ENCODE data around the gene FER.
"Not testable (repeated sequence)": the region's sequence is repeated elsewhere in the genome, so short reads cannot be mapped to it uniquely, and the experiment has no call there.

FER gene

DNA sequence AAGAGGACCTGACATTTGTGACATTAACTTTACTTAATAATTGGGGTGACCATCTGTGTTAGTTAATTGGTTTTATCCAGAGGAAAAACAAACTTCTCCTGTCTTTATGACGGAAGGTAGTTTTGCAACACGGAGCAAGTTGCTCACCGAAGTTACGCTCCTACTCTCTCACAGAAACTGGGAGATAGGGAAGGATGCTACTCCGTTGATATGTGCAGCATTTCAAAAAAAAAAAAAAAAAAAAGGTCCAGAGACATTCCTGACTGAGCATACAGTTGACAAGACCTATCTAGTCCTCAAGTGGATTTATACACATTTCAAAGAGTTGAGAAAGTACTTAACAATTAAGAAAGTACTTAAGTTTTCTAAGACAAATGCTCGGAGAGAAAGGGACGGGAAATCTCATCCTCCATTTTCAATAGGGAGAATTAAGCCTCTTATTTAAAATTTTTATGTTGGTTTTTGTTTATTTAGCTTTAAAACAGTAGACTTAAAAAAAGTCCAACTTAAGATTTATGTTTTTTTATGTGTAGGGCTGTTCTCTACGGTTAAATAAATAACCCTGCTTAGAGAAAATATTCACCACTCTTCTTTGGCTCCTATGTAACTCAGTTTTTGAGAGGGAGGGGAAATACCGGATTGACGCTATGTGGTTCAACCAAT, 455 bp upstream of the FER start:
- no peak for DNase-seq (ENCODE audit: low read depth in 2 of 2)

DNA sequence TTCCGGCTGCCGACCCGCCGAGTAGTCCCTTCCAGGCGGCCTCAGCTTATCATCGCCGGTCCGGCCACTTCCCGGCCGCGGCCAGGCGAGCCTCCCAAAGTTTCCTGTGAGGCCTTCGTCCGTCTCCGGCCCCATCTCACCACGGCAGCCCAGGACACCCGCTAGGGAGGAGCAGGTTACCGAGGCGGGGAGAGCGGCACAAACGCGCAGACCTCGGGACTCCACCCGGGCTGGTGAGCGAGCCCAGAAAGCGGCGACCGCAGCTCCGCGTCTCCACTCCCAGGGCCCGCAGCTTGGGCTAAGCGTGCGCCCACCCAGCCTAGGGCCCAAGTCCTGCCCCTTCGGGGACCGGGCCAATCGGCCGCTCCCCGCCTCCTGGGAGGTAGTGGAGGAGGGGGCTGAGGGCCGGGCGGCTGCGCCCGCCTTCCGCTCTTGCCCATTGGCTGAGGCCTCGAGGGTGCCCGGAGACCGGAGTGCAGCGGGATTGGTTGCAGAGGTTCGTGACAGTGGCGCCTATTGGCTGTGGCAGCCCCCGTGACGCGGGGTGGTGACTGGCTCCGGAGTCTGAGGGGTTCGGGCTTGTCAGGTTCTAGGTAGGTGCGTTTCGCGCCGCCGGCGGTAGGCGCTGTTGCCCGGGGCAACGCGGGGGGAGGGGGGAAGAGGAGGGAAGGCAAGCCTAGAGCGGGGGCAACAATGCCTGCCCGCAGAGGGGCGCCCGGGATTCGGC, 867 bp downstream of the FER start:
- peak; percentile 95 for DNase-seq (ENCODE audit: low read depth in 2 of 2)

DNA sequence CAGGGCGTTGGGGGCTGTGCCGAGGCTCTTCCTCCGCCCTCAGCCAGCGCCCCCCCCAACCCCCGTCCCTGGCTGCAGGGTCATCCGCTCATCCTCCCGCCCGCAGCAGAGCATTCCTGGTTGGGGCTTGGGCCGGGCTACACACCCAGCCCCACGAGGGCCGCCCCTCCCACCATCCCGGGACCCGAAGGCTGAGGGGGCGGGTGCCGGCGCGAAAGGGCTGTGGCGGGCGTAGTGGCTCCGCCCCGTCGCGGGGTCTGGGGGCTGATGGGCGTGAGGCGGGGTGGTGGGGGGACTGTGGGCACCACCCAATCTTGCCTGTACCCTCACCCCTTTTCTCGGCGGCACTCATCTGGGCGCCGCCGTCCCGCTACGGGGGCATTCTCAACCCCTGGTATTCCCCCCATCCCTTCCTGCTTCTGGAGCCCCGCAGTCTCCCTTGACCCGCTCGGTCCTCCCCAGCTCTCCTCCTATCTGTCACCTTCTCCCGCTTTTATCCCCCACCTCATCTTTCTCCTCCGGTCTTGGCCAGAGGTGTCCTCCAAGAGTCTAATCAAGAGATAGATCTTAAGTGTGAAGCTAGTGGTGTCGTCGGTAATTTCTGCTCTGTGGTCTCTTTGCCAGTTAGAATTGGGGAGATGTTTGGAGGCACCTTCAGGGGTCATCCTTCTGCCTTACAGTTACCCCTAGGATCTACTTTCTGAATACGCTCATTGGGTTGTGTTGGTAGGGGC, 1.6 kb downstream of the FER start:
- DNase-seq (ENCODE audit: low read depth in 2 of 2), result no peak

DNA sequence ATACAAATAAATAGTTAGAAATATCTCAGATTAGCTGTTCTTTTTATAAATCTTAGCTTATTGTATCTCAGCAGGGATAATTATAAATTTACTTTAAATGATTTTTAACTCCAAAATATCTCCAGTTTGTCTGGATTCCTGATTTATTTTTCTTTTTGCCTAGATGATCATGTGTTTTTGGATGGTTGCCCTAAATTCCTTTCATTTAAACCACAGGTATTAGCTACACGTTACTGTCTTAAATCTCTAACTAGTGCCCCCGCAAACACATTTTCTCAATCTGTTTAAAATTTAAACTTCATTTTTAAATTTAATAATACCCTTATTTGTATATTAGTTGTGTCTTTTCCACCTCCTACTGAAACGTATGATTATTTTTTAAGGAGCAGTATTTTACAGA, 5.6 kb downstream of the FER start:
- no peak for DNase-seq (ENCODE audit: low read depth in 2 of 2)

DNA sequence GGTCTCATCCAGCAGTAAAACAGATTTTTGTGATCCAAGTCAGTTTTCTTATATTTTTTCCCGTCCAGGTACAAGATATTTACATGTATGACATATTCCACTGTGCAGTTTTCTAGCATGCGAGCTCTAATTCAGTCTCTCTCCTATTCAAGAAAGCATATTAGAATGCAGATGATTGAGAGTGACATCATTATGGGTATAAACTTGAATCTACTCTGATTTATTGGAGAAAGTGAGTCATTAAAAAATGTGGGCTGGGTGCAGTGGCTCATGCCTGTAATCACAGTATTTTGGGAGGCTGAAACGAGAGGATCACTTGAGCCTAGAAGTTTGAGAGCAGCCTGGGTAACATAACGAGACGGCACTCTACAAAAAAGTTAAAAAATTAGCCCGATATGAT, 6.2 kb downstream of the FER start:
- no peak for DNase-seq (ENCODE audit: low read depth in 2 of 2)

DNA sequence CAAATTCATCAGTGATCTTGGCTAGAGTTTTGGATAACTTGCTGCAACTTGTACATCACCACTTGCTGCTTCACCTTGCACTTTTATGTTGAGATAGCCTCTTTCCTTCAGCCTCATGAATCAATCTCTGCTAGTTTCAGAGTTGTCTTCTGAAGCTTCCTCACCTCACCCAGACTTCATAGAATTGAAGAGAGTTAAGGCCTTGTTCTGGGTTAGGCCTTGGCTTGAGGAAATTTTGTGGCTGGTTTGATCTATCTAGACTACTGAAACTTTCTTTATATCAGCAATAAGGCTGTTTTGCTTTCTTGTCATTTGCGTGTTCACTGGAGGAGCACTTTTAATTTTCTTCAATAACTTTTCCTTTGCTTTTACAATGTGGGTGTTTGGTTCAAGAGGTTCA, 12.8 kb downstream of the FER start:
- DNase-seq (ENCODE audit: low read depth in 2 of 2), result no peak

DNA sequence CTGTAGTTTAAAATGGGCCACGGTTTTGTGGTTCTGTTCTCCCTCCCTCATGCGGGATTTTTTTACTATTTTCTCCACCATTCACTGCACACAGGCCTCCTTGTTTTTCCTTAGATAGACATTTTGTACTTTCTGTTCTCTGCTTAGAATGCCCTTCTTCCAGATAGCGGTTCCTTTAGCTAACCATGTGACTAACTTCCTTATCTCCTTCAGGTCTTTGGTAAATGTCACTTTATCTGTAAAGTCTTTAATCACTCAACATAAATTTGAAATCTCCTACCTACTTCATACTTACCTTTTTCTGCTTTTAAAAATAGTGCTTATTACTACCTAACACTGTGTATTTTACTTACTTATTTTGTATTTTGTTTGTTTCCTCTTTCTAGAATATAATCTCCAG, 15.0 kb downstream of the FER start:
- DNase-seq (ENCODE audit: low read depth in 2 of 2), result no peak

DNA sequence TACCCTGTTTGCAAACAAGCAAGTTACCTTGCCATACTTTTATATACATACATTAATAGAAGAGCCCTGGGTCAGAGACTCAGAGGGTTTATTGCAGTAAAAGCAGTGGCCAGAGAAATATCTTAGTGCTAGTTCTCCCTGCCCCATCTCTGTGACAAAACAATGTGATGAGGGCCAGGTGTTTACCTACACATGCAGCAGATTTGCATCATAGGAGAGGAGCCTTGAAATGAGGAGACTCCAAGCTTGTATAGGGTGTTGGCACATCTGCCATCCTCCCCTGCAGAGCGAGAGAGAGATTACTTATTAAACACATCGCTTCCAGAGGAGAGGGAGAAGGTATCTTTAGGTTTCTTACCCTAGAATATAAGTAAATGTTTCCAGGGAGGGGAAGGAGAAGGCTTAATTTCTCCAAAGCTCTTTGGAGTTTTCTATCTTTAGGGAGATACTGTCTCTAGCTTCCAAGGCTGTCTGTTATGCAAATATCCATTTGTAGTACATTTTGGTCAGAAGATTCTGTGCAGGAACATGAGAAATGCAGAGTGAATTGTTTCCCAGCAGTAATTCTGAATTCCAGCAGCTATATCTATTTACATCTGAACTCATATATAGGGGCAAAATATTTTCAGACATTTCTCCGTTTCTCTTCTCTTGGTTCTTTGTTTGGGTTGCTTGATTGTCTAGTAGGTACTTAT, 15.7 kb downstream of the FER start:
- no peak for DNase-seq (ENCODE audit: low read depth in 2 of 2)

DNA sequence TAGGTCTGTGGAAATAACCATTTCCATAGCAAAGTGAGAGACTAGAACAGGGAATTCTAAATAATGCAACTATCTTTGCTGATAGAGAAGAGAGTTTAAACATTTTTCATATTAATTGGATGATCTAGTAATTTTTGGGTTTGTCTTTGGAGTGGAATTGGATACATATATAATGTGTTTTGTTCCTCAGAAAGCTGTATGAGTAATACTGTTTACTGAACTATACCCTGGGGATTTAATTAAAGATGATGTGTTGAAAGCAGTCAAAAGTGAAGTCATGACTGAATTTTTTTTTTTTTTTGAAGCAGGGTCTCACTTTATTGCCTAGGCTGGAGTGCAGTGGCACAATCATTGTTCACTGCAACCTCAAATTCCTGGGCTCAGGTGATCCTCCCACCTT, 17.9 kb downstream of the FER start:
- no peak for DNase-seq (ENCODE audit: low read depth in 2 of 2)

DNA sequence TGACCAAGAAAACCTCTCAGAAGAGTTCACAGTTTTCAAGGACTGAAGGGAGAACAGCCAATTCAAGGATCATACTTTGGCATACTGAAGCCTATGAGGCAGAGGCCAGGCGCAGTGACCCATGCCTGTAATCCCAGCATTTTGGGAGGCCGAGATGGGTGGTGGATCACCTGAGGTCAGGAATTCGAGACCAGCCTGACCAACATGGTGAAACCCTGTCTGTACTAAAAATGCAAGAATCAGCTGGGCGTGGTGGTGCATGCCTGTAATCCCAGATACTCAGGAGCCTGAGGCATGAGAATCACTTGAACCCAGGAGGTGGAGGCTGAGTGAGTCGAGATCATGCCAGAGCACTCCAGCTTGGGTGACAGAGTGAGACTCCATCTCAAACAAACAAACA, 19.2 kb downstream of the FER start:
- DNase-seq (ENCODE audit: low read depth in 2 of 2), result not testable (repeated sequence)

DNA sequence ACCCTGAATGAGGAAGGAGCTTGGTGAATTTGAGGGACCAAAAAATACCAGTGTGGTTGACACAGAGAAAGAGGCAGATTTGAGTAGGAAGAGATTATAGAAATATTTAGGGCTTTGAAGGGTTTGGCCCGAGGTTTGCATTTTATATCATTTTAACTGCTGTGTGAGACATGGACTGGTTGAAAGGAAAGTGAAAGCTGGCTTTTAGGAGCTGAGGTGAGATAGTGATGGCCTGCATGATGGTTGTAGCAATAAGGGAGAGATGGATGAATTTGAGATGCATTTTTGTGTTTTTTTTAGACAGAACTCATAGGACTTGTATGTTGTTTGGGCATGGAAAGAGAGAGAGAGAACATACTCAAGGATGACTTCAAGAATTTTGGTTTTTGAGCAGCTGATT, 21.7 kb downstream of the FER start:
- DNase-seq (ENCODE audit: low read depth in 2 of 2), result no peak

DNA sequence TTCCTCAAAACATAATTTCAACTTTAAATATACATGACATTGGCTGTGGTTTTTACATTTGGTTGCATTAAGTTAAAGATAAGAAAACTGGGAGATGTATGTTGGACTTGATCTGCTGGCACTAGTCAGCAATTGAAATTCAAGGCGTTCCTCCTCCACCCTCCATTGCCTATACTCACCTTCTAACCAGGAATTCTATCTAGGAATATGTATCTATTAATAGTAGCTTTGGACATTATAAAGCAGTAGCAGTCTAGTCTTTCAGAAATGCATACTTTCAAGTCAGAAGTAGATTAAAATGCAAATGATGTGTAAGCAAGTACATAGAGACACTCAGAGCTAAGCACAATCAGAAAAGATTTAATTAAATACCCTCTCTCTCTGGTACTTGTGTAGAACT, 24.9 kb downstream of the FER start:
- DNase-seq (ENCODE audit: low read depth in 2 of 2), result no peak

DNA sequence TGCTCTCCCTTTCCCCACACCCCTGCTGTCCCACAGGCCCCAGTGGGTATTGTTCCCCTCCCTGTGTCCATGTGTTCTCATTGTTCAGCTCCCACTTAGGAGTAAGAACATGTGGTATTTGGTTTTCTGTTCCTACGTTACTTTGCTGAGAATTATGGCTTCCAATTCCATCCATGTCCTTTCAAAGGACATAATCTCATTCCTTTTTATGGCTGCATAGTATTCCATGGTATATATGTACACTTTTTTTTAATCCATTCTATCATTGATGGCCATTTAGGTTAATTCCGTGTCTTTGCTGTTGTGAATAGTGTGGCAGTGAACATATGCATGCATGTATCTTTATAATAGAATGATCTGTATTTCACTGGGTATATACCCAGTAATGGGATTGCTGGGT, 25.6 kb downstream of the FER start:
- no peak for DNase-seq (ENCODE audit: low read depth in 2 of 2)

DNA sequence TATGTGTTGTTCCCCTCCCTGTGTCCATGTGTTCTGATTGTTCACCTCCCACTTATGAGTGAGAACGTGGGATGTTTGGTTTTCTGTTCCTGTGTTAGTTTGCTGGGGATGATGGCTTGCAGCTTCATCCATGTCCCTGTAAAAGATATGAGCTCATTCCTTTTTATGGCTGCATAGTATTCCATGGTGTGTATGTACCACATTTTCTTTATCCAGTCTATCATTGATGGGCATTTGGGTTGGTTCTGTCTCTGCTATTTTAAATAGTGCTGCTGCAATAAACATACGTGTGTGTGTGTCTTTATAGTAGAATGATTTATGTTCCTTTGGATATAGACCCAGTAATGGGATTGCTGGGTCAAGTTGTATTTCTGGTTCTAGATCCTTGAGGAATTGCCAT, 26.4 kb downstream of the FER start:
- DNase-seq (ENCODE audit: low read depth in 2 of 2), result not testable (repeated sequence)

DNA sequence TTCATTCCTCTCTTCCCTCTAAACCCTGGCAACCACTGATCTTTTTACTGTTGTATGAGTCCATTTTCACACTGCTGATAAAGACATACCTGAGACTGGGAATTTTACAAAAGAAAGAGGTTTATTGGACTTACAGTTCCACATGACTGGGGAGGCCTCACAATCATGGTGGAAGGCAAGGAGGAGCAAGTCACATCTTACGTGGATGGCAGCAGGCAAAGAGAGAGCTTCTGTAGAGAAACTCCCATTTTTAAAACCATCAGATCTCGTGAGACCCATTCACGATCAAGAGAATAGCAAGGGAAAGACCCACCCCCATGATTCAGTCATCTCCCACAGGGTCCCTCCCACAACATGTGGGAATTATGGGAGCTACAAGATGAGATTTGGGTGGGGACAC, 29.9 kb downstream of the FER start:
- DNase-seq (ENCODE audit: low read depth in 2 of 2), result not testable (repeated sequence)

DNA sequence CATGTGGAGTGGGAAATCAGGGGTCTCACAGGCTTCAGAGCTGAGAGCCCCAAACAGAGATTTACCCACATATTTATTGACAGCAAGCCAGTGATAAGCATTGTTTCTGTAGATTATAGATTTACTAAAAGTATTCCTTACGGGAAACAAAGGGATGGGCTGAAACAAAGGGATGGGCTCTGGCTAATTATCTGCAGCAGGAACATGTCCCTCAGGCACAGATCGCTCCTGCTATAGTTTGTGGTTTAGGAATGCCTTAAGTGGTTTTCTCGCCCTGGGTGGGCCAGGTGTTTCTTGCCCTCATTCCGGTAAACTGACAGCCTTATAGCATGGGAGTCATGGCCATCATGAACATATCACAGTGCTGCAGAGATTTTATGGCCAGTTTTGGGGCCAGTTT, 36.9 kb downstream of the FER start:
- DNase-seq (ENCODE audit: low read depth in 2 of 2), result not testable (repeated sequence)

DNA sequence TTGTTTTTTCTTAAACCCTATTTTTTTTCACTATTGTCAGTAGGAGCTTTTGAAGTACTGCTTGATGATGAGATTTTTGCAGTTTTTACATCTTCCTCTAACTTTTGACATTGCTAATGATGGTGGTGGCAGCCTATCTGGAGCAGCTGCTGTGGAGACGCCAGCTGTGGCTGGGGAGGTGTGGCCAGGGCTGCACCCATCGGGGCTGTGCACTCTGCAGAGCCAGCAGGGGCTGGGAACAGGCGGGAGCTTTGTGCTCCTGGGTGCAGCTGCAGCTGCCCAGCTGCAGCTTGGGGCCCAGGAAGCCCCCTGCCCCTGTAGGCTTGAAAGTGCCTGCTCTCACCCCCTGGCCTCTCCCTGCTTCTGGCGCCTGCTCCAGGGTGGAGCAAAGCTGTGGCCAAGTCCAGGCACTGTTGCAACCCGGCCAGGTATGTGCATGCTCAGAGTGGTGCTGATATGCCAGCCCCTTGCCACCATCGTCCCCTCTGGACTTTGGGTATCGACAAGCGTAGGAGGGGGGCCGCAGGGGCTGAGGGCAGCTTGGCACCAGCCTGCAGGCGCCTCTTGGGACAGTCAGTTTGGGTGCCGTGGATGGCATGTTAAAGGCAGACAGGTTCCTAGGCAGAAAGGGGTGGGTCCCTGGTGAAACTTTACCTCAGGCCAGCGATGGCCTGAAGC, 39.2 kb downstream of the FER start:
- no peak for DNase-seq (ENCODE audit: low read depth in 2 of 2)

DNA sequence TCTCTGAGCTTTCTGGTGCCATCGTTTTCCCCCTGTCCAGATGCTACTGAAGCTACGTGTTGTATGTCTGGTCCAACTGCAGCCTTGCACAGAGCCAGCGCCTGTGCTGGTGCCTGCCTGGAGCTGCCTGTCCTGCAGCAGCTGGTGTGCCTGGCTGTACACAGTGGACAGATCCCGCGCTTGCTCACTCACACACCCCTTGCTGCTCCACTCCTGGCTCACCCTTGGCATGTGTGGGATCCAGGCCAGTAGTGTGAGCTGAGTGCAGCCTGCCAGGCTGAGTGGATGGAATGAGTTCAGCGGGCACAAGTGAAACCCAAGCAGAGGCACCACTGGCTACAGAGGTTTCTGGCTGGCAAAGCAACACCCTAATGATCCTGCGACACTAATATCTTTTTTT, 40.4 kb downstream of the FER start:
- no peak for DNase-seq (ENCODE audit: low read depth in 2 of 2)

DNA sequence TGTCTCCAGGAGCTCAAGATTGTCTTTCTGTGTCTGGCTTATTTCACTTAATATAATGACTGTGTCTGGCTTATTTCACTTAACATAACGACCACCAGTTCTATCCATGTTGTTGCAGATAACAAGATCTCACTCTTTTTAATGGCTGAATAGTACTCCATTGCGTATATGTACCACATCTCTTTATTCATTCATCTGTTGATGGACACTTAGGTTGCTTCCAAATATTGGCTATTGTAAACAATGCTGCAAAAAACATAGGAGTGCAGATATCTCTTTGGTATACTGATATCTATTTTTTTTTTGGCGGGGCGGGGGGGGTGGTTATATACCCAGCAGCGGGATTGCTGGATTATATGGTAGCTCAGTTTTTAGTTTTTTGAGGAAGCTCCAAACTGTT, 45.5 kb downstream of the FER start:
- no peak for DNase-seq (ENCODE audit: low read depth in 2 of 2)

DNA sequence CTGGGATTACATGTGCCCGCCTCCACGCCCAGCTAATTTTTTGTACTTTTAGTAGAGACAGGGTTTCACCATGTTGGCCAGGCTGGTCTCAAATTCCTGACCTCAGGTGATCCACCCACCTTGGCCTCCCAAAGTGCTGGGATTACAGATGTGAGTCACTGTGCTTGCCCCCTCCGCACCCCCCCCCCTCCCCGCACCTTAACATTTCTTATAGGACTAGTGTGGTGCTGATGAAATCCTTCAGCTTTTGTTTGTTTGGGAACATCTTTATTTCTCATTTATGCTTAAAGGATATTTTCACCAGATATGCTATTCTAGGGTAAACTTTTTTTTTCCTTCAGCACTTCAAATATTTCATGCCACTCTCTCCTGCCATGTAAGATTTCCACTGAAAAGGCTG, 46.7 kb downstream of the FER start:
- DNase-seq (ENCODE audit: low read depth in 2 of 2), result not testable (repeated sequence)

DNA sequence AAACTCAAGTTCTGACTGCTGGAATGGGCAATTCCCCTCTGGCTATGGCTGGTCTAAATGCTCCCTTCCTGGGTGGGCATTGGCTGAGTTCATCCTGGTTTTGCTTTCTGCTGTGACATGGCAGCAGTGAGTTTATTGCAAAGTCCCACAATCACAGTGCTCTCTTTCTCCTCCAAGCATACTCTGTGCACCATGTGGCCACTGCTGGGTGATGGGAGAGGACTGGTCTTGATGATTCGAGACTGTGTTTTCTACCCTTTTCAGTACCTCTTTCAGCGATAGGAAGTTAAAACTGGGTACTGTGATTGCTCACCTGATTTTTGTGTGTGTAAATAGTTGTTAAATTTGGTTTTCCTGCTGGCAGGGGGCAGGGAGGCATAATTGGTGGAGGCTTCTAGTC, 49.7 kb downstream of the FER start:
- no peak for DNase-seq (ENCODE audit: low read depth in 2 of 2)

DNA sequence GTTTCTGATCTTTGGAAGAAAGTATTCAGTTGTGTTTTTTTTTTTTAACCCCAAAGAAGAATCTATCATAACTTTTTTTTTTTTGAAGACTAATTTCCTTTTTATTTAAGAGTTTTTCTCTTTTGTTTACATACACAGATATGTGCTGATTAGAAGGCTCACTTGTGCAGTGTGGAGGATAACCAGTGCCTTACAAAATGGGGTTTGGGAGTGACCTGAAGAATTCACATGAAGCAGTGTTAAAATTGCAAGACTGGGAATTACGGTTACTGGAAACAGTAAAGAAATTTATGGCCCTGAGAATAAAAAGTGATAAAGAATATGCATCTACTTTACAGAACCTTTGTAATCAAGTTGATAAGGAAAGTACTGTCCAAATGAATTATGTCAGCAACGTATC, 50.3 kb downstream of the FER start:
- no peak for DNase-seq (ENCODE audit: low read depth in 2 of 2)

Data from stimulated activated CD8-positive, alpha-beta memory T cell treated with anti-CD3 and anti-CD28 coated beads, Interleukin-2, amount 100 ng/mL, for 1 hour (primary cell).